GM10266 (cell line): ENCODE results near the gene CCDC89.
"Not testable (repeated sequence)": the region's sequence is repeated elsewhere in the genome, so short reads cannot be mapped to it uniquely, and the experiment has no call there.

Experiments
- DNase-seq: peaks from one replicate; pipeline ENCODE4 v3.0.0; 2012; ENCODE audit errors: extremely low spot score
- CTCF ChIP-seq: IDR thresholded peaks from 2 replicates; pipeline ENCODE4 v1.5.1; 2012; ENCODE audit warnings: mild to moderate bottlenecking, low read depth; ENCODE audit not compliant: control insufficient read depth, insufficient read depth; ENCODE audit errors: missing control alignments

The CCDC89 gene

GRCh38 chr11:85661972-85662664, 23.9 kb downstream of the CCDC89 start:
- no peak for DNase-seq
- TF ChIP-seq CTCF = no peak

GRCh38 chr11:85658180-85658579, 27.8 kb downstream of the CCDC89 start:
- TF ChIP-seq CTCF = no peak
- no peak for DNase-seq

GRCh38 chr11:85656777-85657176, 29.2 kb downstream of the CCDC89 start:
- no peak for TF ChIP-seq CTCF

GRCh38 chr11:85654343-85654742, 31.7 kb downstream of the CCDC89 start:
- DNase-seq = not testable (repeated sequence)

More at GRCh38 chr11:85656777-85657176, 29.2 kb downstream of the CCDC89 start:
- no peak for DNase-seq

GRCh38 chr11:85652786-85653447, 33.1 kb downstream of the CCDC89 start:
- TF ChIP-seq CTCF = no peak
- DNase-seq = no peak

GRCh38 chr11:85651118-85651517, 34.9 kb downstream of the CCDC89 start:
- TF ChIP-seq CTCF = no peak

GRCh38 chr11:85647604-85648299, 38.2 kb downstream of the CCDC89 start, which contains the start of gene TMEM126A:
TSS of gene TMEM126A (plus strand) at chr11:85647967. CDS start at chr11:85650256, 2,289 bp downstream.
- TF ChIP-seq CTCF = no peak
- peak; percentile 83 for DNase-seq

More at GRCh38 chr11:85651118-85651517, 34.9 kb downstream of the CCDC89 start:
- no peak for DNase-seq
